Fibroblast of lung (primary cell): ENCODE measurements around the gene GAL. TPM values are rescaled to one million over a fixed set of nuclear protein-coding genes. Genes with fewer than 3 reads are reported as not detected.

Source experiments
- DNase-seq, 2 donors: peaks; one replicate each; pipeline versions ENCODE4 v3.0.0 to v3.0.0-alpha.2; 2010; ENCODE audit warnings: low read depth in 2 of 2
- H2AFZ ChIP-seq: 2 replicates; pipeline ENCODE4 v1.5.1; 2012; ENCODE audit warnings: low read length, control low read depth, inconsistent platforms
- H3K27ac ChIP-seq: 2 replicates; pipeline ENCODE4 v1.5.1; 2011; ENCODE audit warnings: low read length, control low read depth; ENCODE audit not compliant: insufficient read depth
- H3K27me3 ChIP-seq: 2 replicates; pipeline ENCODE4 v1.5.1; 2011; ENCODE audit warnings: mild to moderate bottlenecking, low read length; ENCODE audit not compliant: control insufficient read depth, insufficient read depth
- H3K36me3 ChIP-seq: 2 replicates; pipeline ENCODE4 v1.5.1; 2011; ENCODE audit warnings: low read length; ENCODE audit not compliant: control insufficient read depth, insufficient read depth
- H3K4me1 ChIP-seq: 2 replicates; pipeline ENCODE4 v1.5.1; 2011; ENCODE audit warnings: low read length; ENCODE audit not compliant: control insufficient read depth, insufficient read depth; ENCODE audit errors: extremely low read depth
- H3K4me2 ChIP-seq: 2 replicates; pipeline ENCODE4 v1.5.1; 2011; ENCODE audit warnings: low read length, control low read depth; ENCODE audit not compliant: insufficient read depth; ENCODE audit errors: extremely low read depth
- H3K4me3 ChIP-seq, 4 experiments: fragments of 200-600 bp in 1 of 4; sonication (generic) in 1 of 4; replicated peaks in 1 of 4; 2 replicates each; pipeline ENCODE4 v1.5.1; 2011 to 2016; ENCODE audit warnings: low read length in 4 of 4, low read depth in 3 of 4, mild to moderate bottlenecking in 3 of 4, control low read depth in 2 of 4, inconsistent platforms in 1 of 4, mixed read lengths in 1 of 4; ENCODE audit not compliant: insufficient read depth in 1 of 4; ENCODE audit errors: control extremely low read depth in 1 of 4
- H3K79me2 ChIP-seq: 2 replicates; pipeline ENCODE4 v1.5.1; 2012; ENCODE audit warnings: mild to moderate bottlenecking, low read length, inconsistent platforms; ENCODE audit not compliant: control insufficient read depth, insufficient read depth
- H3K9ac ChIP-seq: 2 replicates; pipeline ENCODE4 v1.5.1; 2011; ENCODE audit warnings: mild to moderate bottlenecking, low read length, control low read depth; ENCODE audit not compliant: insufficient read depth
- H3K9me3 ChIP-seq: 2 replicates; pipeline ENCODE4 v1.5.1; 2012; ENCODE audit warnings: low read depth, low read length; ENCODE audit not compliant: control insufficient read depth, insufficient read depth
- H4K20me1 ChIP-seq: 2 replicates; pipeline ENCODE4 v1.5.1; 2011; ENCODE audit warnings: low read length; ENCODE audit not compliant: control insufficient read depth, insufficient read depth; ENCODE audit errors: extremely low read depth
- CTCF ChIP-seq, 2 donors: IDR thresholded peaks in 1 of 2; conservative IDR thresholded peaks in 1 of 2; 1 replicate in 1 of 2; 2 replicates in 1 of 2; pipeline ENCODE4 v1.5.1; 2011 to 2012; ENCODE audit warnings: low read length in 2 of 2, control low read depth in 1 of 2, inconsistent platforms in 1 of 2, low read depth in 1 of 2, mild to moderate bottlenecking in 1 of 2
- EZH2 ChIP-seq: IDR thresholded peaks from 2 replicates; pipeline ENCODE4 v1.5.1; 2012; ENCODE audit warnings: low read length, control low read depth, mild to moderate bottlenecking; ENCODE audit errors: missing control alignments
- polyA plus RNA-seq, 2 donors: library from polyadenylated mRNA; depleted of rRNA in 1 of 2; stranded (reverse) in 1 of 2; unstranded in 1 of 2; fragments of >200 nt; gene quantifications; 2 replicates each; pipeline ENCODE4 v1.2.1, GENCODE V29; 2011 to 2012; ENCODE audit warnings: missing spikeins in 1 of 2
- total RNA-seq: library from RNA; depleted of rRNA; stranded (reverse); fragments of >200 nt; gene quantifications from 2 replicates; pipeline ENCODE4 v1.2.1, GENCODE V29; 2014

GAL gene
- total and polyA plus RNA-seq, 2 donors (not counting 1 experiment from before 2014, with no cell fraction given): 1.6 to 5.4 TPM

GRCh38 chr11:68724293-68724692, 39.9 kb downstream of the GAL start:
- H4K20me1 ChIP-seq: no peaks in the 10 kb centered on the region
- no peak for DNase-seq
- no peak overlapping the region for H3K4me2 ChIP-seq
- H2AFZ ChIP-seq: no peak overlapping the region
- H3K79me2 ChIP-seq: no peaks in the 10 kb centered on the region
- no peak overlapping the region for H3K4me3 ChIP-seq
- TF ChIP-seq CTCF (conservative IDR thresholded peaks at IDR 0.05 in 1 of 2, IDR thresholded peaks at IDR 0.05 in 1 of 2; ENCODE audit: low read depth in 1 of 2, low read length in 2 of 2): no peak
- TF ChIP-seq EZH2: no peak
- no peaks in the 10 kb centered on the region for H3K9me3 ChIP-seq
- no peak overlapping the region for H3K27ac ChIP-seq
- H3K27me3 ChIP-seq: peaks cover 15% of the 10 kb centered on the region
- no peaks in the 10 kb centered on the region for H3K36me3 ChIP-seq
- no peaks in the 10 kb centered on the region for H3K4me1 ChIP-seq
- H3K9ac ChIP-seq: no peak overlapping the region

GRCh38 chr11:68727783-68728182, 43.4 kb downstream of the GAL start:
- Histone ChIP-seq H3K4me2 (no peak overlapping the region), H3K9me3 (no peaks in the 10 kb centered on the region), H3K36me3 (no peaks in the 10 kb centered on the region), H3K27me3 (peaks cover 19% of the 10 kb centered on the region), H4K20me1 (no peaks in the 10 kb centered on the region), H3K4me1 (no peaks in the 10 kb centered on the region), H3K4me3 (no peak overlapping the region), H3K79me2 (no peaks in the 10 kb centered on the region), H3K9ac (no peak overlapping the region), H2AFZ (no peak overlapping the region), H3K27ac (no peak overlapping the region)
- TF ChIP-seq CTCF (conservative IDR thresholded peaks at IDR 0.05 in 1 of 2, IDR thresholded peaks at IDR 0.05 in 1 of 2; ENCODE audit: low read depth in 1 of 2, low read length in 2 of 2) (peak; percentile 25 to 50), EZH2 (no peak)
- peak in 1 of 2 donors; percentile 61 for DNase-seq

GRCh38 chr11:68734111-68734510, 49.8 kb downstream of the GAL start:
- no peak for DNase-seq
- Histone ChIP-seq H3K4me1 (no peaks in the 10 kb centered on the region), H3K9me3 (no peaks in the 10 kb centered on the region), H3K9ac (no peak overlapping the region), H2AFZ (no peak overlapping the region), H3K4me3 (no peak overlapping the region), H3K27ac (no peak overlapping the region), H4K20me1 (no peaks in the 10 kb centered on the region), H3K79me2 (no peaks in the 10 kb centered on the region), H3K36me3 (no peaks in the 10 kb centered on the region), H3K27me3 (peaks cover 15% of the 10 kb centered on the region), H3K4me2 (no peak overlapping the region)
- no peak for TF ChIP-seq CTCF (conservative IDR thresholded peaks at IDR 0.05 in 1 of 2, IDR thresholded peaks at IDR 0.05 in 1 of 2; ENCODE audit: low read depth in 1 of 2, low read length in 2 of 2)
- TF ChIP-seq EZH2: no peak
